Esophagus muscularis mucosa (tissue), 4 donors: ENCODE results near the gene NOL11. TPM values are rescaled to one million over a fixed set of nuclear protein-coding genes. Genes with fewer than 3 reads are reported as not detected.
"Not testable (repeated sequence)": the region's sequence is repeated elsewhere in the genome, so short reads cannot be mapped to it uniquely, and the experiment has no call there.

Experiments used
- DNase-seq: peaks from one replicate; pipeline ENCODE4 v3.0.0-alpha.2; 2017; ENCODE audit errors: extremely low spot score
- H3K27ac ChIP-seq, 4 donors: fragments of 200-600 bp; sonication (generic); replicated peaks in 1 of 4; 1 replicate in 3 of 4; 2 replicates in 1 of 4; pipeline ENCODE4 v1.5.1; 2016 to 2019; ENCODE audit warnings: mild to moderate bottlenecking in 1 of 4
- H3K27me3 ChIP-seq, 4 donors: fragments of 200-600 bp; sonication (generic); one replicate each; pipeline versions ENCODE4 v1.5.1 to v1.6.0; 2016 to 2019
- H3K36me3 ChIP-seq, 4 donors: fragments of 200-600 bp; sonication (generic); one replicate each; pipeline ENCODE4 v1.5.1; 2016 to 2019
- H3K4me1 ChIP-seq, 4 donors: fragments of 200-600 bp; sonication (generic); one replicate each; pipeline ENCODE4 v1.5.1; 2016 to 2019
- H3K4me3 ChIP-seq, 4 donors: fragments of 200-600 bp; sonication (generic); 1 replicate in 2 of 4; 2 replicates in 2 of 4; pipeline ENCODE4 v1.5.1; 2016 to 2019; ENCODE audit warnings: mild to moderate bottlenecking in 4 of 4, moderate library complexity in 1 of 4
- H3K9me3 ChIP-seq, 4 donors: fragments of 200-600 bp; sonication (generic); 1 replicate in 3 of 4; 2 replicates in 1 of 4; pipeline ENCODE4 v1.5.1; 2016 to 2019
- CTCF ChIP-seq, 3 experiments: fragments of 200-600 bp in 2 of 3; fragments of 450-650 bp in 1 of 3; sonication (generic) in 2 of 3; IDR thresholded peaks; one replicate each; pipeline ENCODE4 v1.5.1; 2017 to 2019; ENCODE audit warnings: antibody characterized with exemption in 3 of 3, mild to moderate bottlenecking in 2 of 3, moderate library complexity in 1 of 3
- EP300 ChIP-seq: sonication (generic); formaldehyde crosslinking; IDR thresholded peaks from one replicate; pipeline ENCODE4 v1.6.1; 2017; ENCODE audit warnings: antibody characterized with exemption
- POLR2A ChIP-seq: fragments of 450-650 bp; IDR thresholded peaks from one replicate; pipeline ENCODE4 v1.6.1; 2017; ENCODE audit warnings: antibody characterized with exemption, moderate library complexity, mild to moderate bottlenecking, low read depth
- POLR2AphosphoS5 ChIP-seq, 2 donors: sonication (generic); formaldehyde crosslinking; IDR thresholded peaks; one replicate each; pipeline ENCODE4 v1.6.1; 2017; ENCODE audit warnings: antibody characterized with exemption in 2 of 2
- WGBS: methylation state at CpG from one replicate; pipeline ENCODE4 v1.1.5; 2018; 5-methylcytosine and 5-hydroxymethylcytosine counted together
- intact Hi-C: fragments of 100-400 bp; cut with DNase I; formaldehyde crosslinking; loops from one replicate; pipeline ENCODE4 v1.15.1; 2023
- total RNA-seq, 4 donors: library from RNA; depleted of rRNA; stranded (reverse); fragments of >200 nt; gene quantifications; one replicate each; pipeline versions ENCODE4 v1.1.0 to v1.2.1, GENCODE V29; 2016

The NOL11 gene
- total RNA-seq, 4 donors from 2014 or later, result 16.0 to 23.3 (median 21.3) TPM

- TF ChIP-seq POLR2A (no peak), EP300 (no peak), CTCF (IDR thresholded peaks at IDR 0.05) (no peak), POLR2AphosphoS5 (IDR thresholded peaks at IDR 0.05) (no peak)
- Histone ChIP-seq H3K27ac (peak overlapping the region; percentile 78 to 90 (median 85)), H3K4me3 (peak overlapping the region; percentile 74 to 95 (median 86)), H3K9me3 (no peaks in the 10 kb centered on the region), H3K27me3 (no peaks in the 10 kb centered on the region), H3K4me1 (peaks cover 19 to 29% (median 25%) of the 10 kb centered on the region in 4 donors), H3K36me3 (peaks cover 24 to 36% (median 30%) of the 10 kb centered on the region in 4 donors)
- no peak for DNase-seq
- WGBS, result 0% methylated on average over 16 of the region's 16 CpGs
- intact Hi-C loops, result loop anchor here (5.0 kb wide), 1 partner anchor 109 kb away; the partner anchor contains the start of gene BPTF
Observed at GRCh38 chr17:67718325-67718941, 697 bp downstream of the NOL11 start.

- Histone ChIP-seq H3K36me3 (peaks cover 85 to 100% (median 93%) of the 10 kb centered on the region in 4 donors), H3K9me3 (no peaks in the 10 kb centered on the region), H3K27ac (no peak overlapping the region), H3K4me1 (peaks cover 0 to 6% (median 0%) of the 10 kb centered on the region in 4 donors), H3K4me3 (no peak overlapping the region), H3K27me3 (no peaks in the 10 kb centered on the region)
- TF ChIP-seq POLR2A, result no peak
- TF ChIP-seq EP300, result no peak
- no peak for TF ChIP-seq CTCF (IDR thresholded peaks at IDR 0.05)
- TF ChIP-seq POLR2AphosphoS5 (IDR thresholded peaks at IDR 0.05), result no peak
- intact Hi-C loops, result no loop called here
- 90% methylated on average over 4 of the region's 4 CpGs for WGBS
- no peak for DNase-seq
Observed at GRCh38 chr17:67725373-67725791, 7.6 kb downstream of the NOL11 start.

GRCh38 chr17:67725807-67726206, 8.1 kb downstream of the NOL11 start:
- Histone ChIP-seq H3K9me3 (no peaks in the 10 kb centered on the region), H3K36me3 (peaks cover 82 to 100% (median 93%) of the 10 kb centered on the region in 4 donors), H3K27ac (no peak overlapping the region), H3K4me1 (peaks cover 0 to 2% (median 0%) of the 10 kb centered on the region in 4 donors), H3K4me3 (no peak overlapping the region), H3K27me3 (no peaks in the 10 kb centered on the region)
- TF ChIP-seq POLR2AphosphoS5 (IDR thresholded peaks at IDR 0.05) (no peak), EP300 (no peak), CTCF (IDR thresholded peaks at IDR 0.05) (no peak), POLR2A (no peak)
- WGBS, result 91% methylated on average over 4 of the region's 4 CpGs
- intact Hi-C loops, result no loop called here
- DNase-seq, result no peak

- H3K4me3 ChIP-seq, H3K27ac ChIP-seq, DNase-seq, intact Hi-C loops, H3K27me3 ChIP-seq, H3K4me1 ChIP-seq, H3K9me3 ChIP-seq: not testable (repeated sequence)
- WGBS, result 96% methylated on average over 15 of the region's 15 CpGs
- H3K36me3 ChIP-seq, result peaks cover 68 to 98% (median 91%) of the 10 kb centered on the region in 4 donors
Observed at GRCh38 chr17:67727152-67728039, 9.7 kb downstream of the NOL11 start.

GRCh38 chr17:67729903-67730302, 12.2 kb downstream of the NOL11 start:
- no peaks in the 10 kb centered on the region for H3K9me3 ChIP-seq
- 86% methylated on average over 6 of the region's 6 CpGs for WGBS
- no peaks in the 10 kb centered on the region for H3K27me3 ChIP-seq
- no peak for DNase-seq
- peaks cover 48 to 95% (median 86%) of the 10 kb centered on the region in 4 donors for H3K36me3 ChIP-seq
- intact Hi-C loops, result no loop called here
- TF ChIP-seq EP300 (no peak), POLR2AphosphoS5 (IDR thresholded peaks at IDR 0.05) (no peak), POLR2A (no peak), CTCF (IDR thresholded peaks at IDR 0.05) (no peak)
- H3K4me3 ChIP-seq, result no peak overlapping the region
- no peaks in the 10 kb centered on the region for H3K4me1 ChIP-seq
- H3K27ac ChIP-seq, result no peak overlapping the region
